GM18909 (cell line): ENCODE results near the gene CCL4L2.
"Not testable (repeated sequence)": the region's sequence is repeated elsewhere in the genome, so short reads cannot be mapped to it uniquely, and the experiment has no call there.

Experiments used
- ATAC-seq: cut with Tn5 transposase; IDR thresholded peaks from one replicate; pipeline ENCODE4 v1.9.1; 2021; ENCODE audit warnings: mild to moderate bottlenecking; ENCODE audit not compliant: unreplicated experiment, poor library complexity

Gene CCL4L2

GRCh38 chr17:36219556-36219955, 8.7 kb downstream of the CCL4L2 start:
- ATAC-seq: not testable (repeated sequence)

- ATAC-seq: not testable (repeated sequence)
These were observed 10.1 kb downstream of the CCL4L2 start for GRCh38 chr17:36220737-36221580.

GRCh38 chr17:36221581-36222100, 10.8 kb downstream of the CCL4L2 start:
- not testable (repeated sequence) for ATAC-seq

- not testable (repeated sequence) for ATAC-seq
These were observed 12.1 kb downstream of the CCL4L2 start for GRCh38 chr17:36222967-36223366.

GRCh38 chr17:36229644-36230043, 18.8 kb downstream of the CCL4L2 start:
- not testable (repeated sequence) for ATAC-seq

GRCh38 chr17:36242046-36242445, 31.2 kb downstream of the CCL4L2 start:
- ATAC-seq: not testable (repeated sequence)
